DMS153 treated with DMSO at 0.1 percent for 48 hours (cell line): ENCODE data around the gene SORBS2.
A peak's percentile ranks its signal among the peaks of the same experiment; 100 is the strongest.
"Not testable (repeated sequence)": the region's sequence is repeated elsewhere in the genome, so short reads cannot be mapped to it uniquely, and the experiment has no call there.

ENCODE experiments used
- DNase-seq: peaks from one replicate; lab custom pipeline; 2025; ENCODE audit not compliant: unreplicated experiment; lab: John Stamatoyannopoulos, UW

SORBS2 gene, protein sequence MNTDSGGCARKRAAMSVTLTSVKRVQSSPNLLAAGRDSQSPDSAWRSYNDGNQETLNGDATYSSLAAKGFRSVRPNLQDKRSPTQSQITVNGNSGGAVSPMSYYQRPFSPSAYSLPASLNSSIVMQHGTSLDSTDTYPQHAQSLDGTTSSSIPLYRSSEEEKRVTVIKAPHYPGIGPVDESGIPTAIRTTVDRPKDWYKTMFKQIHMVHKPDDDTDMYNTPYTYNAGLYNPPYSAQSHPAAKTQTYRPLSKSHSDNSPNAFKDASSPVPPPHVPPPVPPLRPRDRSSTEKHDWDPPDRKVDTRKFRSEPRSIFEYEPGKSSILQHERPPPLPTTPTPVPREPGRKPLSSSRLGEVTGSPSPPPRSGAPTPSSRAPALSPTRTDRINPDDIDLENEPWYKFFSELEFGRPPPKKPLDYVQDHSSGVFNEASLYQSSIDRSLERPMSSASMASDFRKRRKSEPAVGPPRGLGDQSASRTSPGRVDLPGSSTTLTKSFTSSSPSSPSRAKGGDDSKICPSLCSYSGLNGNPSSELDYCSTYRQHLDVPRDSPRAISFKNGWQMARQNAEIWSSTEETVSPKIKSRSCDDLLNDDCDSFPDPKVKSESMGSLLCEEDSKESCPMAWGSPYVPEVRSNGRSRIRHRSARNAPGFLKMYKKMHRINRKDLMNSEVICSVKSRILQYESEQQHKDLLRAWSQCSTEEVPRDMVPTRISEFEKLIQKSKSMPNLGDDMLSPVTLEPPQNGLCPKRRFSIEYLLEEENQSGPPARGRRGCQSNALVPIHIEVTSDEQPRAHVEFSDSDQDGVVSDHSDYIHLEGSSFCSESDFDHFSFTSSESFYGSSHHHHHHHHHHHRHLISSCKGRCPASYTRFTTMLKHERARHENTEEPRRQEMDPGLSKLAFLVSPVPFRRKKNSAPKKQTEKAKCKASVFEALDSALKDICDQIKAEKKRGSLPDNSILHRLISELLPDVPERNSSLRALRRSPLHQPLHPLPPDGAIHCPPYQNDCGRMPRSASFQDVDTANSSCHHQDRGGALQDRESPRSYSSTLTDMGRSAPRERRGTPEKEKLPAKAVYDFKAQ (N-terminal part only)

DNA sequence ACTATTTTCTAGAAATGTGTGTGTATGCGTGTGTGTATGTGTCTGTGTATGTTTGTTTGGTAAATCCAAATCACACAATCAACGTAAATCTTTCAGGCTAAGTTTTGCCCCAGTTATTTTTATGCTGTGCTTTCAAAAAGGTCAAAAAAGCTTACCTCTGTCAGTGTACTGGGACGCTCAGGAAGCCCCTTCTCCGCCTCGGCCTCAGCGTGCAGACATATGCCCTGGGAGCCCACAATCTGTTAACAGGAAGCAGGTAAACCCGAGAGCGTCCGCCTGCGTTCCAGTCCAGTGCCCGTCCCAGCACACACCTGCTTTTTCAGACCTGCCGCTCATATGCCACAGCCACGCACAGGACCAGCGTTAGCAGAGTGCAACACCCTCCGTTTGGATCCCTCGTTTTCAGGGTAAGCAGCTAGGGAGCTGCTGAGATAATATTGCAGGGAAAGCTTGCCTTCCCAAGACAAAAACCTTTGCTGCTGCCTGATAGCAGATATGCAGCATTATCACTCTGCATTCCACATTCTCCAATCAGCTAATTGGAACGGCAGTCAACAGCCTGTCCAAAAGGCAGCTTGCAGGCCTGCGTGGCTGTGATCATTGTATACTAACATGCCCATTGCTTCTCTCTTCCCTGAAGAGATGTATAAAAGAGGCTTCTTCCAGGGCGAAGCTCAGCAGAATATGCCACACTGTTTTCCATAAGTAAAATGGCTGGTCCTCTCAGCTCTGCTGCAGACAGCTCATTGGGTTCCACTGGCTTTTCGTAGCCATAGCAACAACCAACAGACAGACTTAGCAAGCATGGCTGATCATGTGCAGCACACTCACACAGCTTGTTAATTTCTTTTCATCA, at the start of gene SORBS2:
TSS of gene SORBS2 (minus strand) at position 686 of the 856 bp plus-strand sequence. CDS start 121,623 bp downstream, outside the sequence.
- DNase-seq, result peak; percentile 75

DNA sequence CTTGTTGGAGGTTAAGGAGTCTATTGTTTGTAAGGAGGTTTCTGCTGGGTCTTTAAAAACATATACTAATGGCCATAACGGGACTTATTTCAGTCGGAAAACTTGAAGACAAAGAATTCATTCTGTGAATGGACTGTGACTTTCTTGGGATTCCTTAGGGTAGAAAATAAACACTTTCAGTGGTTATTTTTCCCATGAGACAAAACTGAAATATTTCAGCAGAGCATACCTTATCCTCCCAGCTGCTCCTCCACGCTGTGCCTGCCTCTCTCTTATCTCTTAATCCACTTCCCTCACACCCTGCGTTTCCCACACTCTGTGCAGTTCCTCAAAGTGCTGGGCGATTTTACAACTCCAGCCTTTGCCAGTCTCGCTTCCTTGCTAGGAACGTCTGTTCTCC, 47.1 kb upstream of the SORBS2 start:
- DNase-seq, result no peak

DNA sequence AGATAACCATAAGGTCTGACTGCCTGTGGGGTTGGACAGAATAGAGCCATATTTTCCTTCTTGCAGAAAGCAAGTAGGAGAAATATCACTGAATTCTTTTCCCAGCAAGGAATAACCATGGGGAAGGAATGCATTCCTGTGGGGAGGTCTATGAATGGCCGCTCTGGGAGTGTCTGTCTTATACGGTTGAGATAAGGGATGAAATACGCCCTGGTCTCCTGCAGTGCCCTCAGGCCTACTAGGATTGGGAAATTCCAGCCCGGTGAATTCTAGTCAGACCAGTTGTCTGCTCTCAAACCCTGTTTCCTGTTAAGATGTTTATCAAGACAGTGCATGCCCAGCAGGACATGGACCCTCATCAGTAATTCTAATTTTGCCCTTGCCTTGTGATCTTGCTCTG, 45.6 kb upstream of the SORBS2 start:
- DNase-seq, result not testable (repeated sequence)

DNA sequence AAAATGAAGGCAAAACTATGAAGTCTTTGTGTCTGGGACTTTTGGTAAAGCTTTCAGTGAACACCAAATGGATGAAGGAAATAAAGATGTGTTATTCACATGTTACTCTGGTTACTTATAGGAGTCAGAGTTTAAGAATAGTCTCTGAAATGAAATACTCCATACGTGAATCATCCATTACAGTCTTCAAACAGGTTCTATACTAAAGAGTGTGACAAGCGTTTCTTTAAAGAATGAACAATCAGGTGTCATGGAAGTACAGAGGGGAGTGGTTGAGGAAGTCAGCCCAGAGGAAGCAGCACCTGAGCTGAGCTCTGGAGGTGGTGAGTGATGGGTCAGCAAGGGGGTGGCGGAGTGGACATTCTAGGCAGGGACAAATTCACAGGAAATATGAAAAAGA, 41.8 kb upstream of the SORBS2 start:
- no peak for DNase-seq

DNA sequence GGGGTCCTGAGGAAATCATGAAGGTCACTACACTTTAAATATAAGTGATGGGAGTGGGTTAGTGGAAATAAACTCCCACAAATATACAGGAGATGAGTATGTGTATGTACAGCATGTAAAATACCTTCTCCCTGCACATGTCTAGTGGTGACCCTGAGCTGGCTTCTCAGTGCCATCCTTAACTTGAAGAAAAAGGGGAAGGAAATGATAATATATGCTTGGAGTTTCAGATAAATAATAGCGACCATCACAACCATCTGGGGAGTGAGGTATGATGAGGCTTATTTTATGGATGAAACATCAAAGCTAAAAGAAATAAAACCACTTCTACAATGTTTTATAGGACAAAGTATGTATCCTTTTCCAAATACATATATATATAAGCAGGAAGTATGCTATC, 41.0 kb upstream of the SORBS2 start:
- no peak for DNase-seq

DNA sequence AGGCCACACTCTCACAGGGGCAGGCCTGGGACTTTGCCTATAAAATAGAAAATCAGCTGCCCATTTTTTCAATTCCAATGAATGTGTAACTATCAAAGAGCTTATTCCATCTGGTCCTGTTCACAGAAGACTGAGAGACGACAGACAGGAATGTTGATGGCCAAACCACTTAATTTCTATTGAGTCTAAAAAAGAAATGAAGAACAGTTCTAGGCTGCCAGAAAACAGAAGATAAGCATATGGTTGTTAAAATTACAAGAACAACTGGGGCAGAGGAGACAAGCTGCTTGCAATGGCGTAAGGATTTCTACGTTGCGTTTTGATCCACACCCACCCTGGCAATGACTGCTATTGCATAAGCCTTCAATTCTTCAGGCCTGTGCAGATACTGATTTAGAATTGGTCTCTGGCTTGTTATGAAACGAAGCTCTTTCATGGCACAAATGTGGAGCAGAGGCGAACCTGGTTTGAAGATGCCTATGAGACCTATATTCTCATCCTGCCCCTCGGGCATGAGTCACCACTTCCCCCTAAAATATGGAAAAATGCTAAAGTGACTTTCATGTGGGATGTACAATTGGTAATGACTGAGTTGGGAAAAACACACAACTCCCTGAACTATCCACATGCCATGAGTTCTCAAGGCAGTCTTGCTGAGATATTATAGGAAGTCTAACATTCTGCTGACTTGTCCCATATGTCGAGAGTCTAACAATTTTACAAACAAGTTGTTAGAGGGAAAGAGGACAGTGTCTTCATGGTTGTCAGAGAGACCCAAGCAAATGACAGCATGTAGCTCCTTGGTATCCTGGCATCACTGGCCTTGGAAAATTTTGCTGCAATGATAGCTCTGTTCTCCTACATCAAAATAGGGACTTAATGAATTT, 37.9 kb upstream of the SORBS2 start:
- no peak for DNase-seq

DNA sequence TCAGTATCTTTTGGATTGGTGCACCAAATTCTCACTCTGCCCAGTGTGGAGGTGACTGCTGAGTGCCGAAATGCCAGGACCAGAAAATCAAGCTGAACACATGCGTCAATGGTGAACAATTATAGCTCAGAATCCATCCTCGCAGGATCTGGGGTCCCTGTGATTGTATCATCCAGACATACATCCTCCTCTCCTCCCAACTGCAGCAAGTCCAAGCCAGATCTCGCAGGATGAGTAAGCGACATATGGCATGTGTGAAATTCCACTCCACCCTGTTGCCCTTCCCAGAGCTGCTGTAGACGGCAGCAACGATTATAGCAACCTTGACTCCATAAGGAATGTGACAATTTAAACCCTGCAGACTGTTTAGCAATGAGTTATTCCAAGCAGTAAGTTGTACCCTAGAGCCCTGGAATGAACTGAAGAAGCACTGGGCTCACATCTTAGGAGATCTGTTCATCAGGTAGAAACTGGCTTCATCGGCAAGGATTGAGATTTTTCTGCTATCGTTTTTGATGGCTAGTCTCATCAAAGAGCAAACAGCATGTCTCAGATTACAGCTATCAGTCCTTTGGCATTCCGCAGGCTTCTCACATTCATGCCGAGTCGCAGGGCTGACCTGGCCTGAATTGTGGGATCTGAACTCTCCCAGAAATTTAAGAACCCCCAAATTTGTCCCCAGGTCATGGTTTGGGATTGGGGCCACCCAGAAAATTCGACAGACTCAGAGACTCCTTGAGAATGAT, 35.5 kb upstream of the SORBS2 start:
- DNase-seq, result no peak

DNA sequence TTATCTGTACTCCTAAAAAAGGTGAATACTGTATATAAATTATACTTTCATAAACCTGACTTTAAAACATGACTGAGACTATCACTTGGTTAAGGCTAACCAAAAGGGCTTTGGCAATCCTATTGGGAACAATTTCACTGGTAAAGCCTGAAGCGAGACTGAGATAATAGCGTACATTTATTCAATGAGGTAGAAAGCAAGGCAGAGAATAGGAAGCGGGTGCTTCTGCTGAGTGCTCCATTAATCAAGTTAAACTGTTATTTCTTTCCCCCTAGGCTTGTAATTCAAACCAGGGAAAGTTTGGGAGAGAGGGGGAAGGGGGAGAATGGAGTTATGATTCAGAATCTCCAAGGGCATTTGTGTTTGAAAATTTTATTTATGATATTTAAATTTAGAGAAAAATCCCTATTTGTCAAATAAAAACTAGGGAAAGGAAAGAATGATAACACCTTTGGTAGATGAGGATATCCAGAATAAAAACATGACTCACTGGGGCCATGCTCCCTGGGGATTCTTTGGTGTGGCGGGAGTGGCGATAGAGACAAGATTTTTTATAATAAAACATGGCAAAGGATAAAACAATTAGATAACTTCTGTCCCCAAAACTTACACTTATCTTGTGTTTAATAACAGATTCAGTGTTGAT, 34.6 kb upstream of the SORBS2 start:
- no peak for DNase-seq

DNA sequence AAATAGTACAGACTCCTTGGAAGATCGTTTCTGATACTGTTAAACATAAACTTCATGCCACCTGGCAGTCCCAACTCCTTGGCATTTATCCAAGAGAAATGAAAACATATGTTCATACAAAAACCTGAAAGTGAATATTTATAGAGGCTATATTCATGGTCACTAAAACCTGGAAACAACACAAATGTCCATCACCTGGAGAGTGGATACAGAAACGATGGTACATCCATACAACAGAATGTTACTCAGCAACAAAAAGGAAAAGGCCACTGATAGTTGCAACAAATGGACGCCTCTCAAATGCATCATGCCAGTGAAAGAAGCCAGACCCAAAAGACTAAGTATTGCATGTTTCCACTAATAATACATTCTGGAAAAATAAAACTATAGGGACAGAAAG, 34.0 kb upstream of the SORBS2 start:
- no peak for DNase-seq

DNA sequence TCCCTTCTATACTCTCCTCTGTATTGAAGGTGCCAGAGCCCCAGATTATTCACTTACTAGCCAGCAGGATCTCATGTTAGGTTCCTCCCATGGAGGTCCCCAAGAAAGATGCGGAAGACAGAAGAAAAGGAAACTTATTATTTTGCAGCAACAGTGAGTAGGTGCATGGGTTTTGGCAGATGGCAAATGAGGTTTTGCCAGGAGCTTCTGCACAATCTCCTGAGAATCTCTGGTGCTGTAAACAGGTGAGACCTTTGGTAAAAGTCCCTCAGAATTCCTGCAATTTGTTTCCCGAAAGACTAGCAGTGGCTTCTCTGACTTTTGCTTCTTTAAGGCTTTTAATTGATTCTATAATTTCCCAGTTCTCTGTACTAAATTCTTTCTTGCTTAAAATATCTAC, 29.5 kb upstream of the SORBS2 start:
- no peak for DNase-seq

DNA sequence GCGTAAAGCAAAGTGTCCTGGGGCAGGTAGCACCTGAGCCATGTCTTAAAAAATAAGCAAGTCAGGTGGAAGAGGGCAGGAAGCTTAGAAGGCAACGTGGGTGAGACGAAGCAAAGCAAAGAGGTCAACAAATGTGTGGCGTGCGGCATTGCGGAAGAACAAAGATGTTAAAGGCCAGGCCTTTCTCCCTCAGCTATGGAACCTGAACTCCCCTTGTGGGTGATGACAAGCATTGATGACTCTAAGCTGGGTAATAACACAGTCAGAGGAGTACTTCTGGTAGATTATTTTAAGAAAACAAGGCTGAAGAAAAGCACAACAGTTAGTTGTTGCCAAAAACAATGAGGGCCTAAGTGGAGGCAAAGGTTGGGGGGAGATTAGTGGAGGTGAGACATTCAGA, 29.0 kb upstream of the SORBS2 start:
- no peak for DNase-seq

DNA sequence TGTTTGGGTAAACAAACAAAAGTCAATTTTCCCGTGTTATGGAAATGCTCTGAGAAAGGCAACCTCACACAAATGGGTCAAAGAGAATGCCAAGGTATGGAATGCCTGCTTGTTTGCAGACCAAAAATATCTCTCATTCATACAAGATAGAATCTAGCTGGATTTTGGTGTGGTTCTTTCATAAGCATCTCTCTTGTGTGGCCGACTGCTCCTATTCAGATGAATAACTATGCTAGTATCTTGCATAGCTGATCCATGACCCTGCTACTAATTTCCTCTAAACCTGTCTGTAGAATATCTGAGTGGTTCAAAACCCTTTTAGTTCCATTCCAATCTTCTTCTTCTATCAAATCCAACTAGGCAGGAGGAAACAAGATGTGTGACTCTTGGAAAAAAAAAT, 28.2 kb upstream of the SORBS2 start:
- DNase-seq, result no peak

DNA sequence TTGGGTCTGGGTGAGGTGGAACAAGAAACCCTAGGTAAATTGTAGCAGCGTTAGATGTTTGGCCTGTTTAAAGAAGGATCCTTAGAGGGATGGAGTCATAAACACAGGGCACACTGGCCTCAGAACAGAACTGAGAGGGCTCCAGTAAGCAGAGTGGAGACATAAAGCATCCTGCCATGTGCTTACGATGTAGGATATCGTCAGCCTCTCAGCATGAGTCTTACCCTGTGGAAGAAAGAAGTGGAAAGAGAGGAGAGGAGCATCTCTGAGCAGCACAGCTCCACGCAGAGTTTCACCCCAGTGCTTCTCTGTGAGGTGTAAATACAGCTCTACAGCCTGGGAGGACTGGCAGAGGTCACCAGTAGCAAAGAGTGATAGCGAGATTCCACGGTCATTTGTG, 27.8 kb upstream of the SORBS2 start:
- DNase-seq, result no peak

DNA sequence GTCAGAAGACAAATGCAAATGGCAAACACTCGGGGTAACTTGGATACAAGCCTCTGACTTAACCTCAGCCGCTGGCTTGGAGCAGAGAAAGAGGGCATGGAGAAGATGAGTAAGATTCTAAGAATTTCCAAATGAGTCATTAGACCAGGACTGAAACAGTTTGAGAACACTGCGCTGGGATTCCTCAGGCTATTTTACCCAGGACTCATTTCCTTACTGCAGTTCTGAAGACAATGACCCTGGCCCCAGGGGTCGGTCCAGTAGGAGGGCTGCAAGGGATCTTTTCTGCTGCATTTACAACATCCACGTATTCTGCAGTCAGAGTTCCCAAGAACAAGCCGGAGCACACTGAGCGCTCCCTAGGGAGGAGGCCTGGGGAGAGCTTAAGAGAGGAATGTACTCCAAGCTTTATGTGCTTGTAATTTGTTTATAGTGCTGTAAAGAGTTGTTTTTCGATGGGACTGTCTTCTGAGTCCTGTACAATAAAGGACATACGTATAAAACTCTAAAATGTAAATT, 27.3 kb upstream of the SORBS2 start:
- DNase-seq, result no peak

DNA sequence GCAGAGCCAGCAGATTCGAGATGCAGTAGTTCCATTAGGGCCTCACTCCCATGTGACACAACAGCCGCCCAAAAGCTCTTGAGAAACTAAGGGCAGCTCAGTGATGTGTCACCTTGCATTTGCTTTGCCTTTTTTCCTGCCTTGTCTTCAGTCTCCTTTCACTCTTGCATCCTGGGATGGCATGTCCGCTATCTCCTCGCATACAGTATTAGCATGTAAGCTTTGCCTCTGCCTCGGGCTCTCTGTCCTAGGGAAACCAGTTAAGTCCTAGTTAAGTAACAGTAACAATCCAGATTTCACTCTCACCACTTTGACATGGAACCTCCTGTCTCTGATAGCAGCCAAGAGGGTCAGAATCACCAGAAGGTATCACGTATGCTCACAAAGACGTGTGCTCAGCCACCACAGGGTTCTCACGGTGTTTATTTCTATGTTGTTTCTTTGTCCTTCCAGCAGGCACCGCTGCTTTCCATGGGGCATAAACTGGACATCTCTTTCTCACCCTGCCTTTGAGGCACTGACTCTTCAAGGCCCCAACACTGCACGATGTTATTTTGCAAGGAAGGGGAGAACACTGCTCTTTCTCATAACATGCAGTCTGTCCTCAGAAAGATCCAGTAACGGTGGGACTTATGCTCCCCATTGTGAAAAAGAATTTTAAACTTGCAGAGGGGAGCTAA, 26.7 kb upstream of the SORBS2 start:
- DNase-seq, result no peak

DNA sequence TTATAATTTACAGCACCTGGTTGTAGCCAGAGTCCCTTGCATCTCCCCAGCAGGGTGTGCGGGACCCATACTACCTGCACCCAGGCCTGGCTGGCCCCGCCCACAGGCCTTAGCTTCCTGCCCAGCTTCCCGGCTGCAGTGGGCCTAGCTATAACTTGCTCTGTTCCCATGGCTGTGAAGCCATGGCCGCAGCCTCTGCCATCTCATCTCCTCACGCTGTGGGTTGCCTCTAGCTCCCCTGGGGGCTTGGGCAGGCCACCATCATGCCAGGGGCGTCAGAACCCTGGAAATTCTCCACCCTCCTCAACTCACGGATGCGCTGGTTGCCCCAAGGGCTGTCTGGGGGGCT, 26.1 kb upstream of the SORBS2 start:
- DNase-seq, result no peak

DNA sequence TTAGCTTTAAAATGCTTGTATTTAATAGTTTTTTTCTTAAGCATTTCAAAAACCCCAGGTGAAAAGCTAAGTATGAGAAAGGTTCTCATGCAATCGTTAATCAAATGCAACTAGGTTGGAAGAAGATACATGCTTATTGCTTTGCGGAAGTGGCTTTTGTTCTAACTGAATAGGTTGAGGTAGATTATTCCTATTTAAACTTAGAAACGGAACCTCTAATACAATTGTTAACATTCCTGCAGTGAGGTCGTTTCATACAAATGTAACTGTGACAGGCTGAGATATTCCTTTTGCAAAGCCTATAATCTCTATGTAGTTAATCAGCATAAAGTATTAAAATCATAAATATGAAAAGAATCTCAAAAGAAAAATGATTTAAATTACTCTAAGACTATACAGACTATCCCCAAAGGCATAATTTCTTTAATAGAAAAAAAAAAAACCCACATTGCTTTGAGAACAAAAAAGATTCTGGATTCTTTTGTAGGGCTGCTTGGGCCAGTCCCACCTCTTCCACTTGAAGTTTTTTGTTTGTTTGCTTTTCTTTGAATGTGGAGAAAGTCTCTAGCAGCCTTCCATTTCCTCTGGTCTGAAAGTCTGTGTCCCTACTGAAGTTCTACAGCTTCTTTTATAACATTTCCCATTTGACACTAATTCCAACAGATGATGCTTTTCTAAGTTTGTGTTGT, 25.6 kb upstream of the SORBS2 start:
- DNase-seq, result no peak
